Stimulated activated CD4-positive, alpha-beta T cell treated with anti-CD3 and anti-CD28 coated beads, Interleukin-2, amount 100 ng/mL, for 24 hours (primary cell): Measurements from ENCODE around the gene SMG1.
A peak's percentile ranks its signal among the peaks of the same experiment; 100 is the strongest.

Experiments used
- DNase-seq, 2 donors: peaks; one replicate each; pipeline ENCODE4 v3.0.0-alpha.2; 2020

The SMG1 gene

DNA sequence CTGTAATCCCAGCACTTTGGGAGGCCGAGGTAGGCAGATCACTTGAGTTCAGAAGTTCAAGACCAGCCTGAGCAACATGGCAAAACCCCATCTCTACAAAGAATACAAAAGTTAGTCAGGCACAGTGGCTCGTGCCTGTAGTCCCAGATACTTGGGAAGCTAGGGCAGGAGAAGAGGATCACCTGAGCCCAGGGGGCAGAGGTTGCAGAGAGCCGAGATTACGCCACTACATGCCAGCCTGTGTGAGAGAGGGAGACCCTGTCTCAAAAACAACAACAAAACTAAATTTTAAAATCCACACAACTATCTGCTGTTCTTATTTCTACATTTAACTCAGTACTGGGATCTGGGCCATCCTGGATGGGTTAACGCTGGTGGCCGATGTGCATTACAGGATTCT is 83.6 kb downstream of the SMG1 start:
- DNase-seq: no peak

DNA sequence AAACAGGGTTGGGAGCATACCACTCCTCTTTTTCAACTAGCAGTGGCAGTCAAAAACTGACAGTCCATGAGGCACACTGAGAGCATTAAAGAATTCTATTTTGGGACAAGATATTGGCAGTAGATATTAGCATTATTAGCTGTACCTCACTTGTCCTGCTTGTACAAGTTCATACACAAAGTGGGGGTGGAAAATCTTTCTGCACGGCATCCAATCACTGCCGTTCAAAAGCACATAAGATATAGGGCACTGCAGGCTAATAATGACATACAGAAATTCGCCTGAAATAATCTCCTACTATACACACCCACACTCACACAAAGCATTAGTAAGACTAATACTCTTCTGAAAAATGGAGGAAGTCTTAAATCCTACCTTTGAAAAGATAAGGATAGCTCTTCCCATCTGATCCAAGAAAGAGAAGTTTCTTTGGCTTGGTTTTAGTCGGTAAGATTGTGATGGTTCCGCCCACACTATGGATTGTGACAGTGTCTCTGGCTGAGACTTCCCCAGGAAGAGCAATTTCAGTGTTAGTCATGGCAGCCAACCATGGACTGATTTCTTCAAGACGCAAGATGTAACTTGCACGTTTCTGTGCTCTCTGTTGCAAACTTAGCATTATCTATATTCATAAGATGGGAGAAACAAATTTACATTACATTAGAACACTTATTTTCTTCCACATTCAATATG is 84.2 kb downstream of the SMG1 start:
- no peak for DNase-seq

- DNase-seq: no peak
Observed at GRCh38 chr16:18839555-18839954, 86.7 kb downstream of the SMG1 start.

GRCh38 chr16:18836702-18837101 is 89.5 kb downstream of the SMG1 start:
- no peak for DNase-seq

DNA sequence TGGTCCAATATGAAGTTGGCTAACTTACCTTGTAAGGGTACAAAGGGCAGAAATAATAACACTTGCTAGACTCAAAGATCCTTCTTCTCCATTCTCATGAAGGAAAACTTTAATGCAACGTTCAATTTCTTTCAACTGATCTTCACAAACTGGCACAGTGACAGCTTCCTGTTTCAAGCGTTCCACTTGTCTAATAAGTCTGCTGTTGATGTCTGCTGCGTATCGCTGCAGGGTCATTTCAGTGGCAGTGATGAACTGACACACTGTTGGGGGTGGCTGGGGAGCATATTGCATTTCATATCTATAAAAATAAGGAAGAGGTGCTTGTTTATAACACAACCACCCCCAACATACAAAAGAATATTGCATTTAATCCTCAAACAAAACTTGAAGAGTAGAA is 91.3 kb downstream of the SMG1 start:
- DNase-seq: no peak

DNA sequence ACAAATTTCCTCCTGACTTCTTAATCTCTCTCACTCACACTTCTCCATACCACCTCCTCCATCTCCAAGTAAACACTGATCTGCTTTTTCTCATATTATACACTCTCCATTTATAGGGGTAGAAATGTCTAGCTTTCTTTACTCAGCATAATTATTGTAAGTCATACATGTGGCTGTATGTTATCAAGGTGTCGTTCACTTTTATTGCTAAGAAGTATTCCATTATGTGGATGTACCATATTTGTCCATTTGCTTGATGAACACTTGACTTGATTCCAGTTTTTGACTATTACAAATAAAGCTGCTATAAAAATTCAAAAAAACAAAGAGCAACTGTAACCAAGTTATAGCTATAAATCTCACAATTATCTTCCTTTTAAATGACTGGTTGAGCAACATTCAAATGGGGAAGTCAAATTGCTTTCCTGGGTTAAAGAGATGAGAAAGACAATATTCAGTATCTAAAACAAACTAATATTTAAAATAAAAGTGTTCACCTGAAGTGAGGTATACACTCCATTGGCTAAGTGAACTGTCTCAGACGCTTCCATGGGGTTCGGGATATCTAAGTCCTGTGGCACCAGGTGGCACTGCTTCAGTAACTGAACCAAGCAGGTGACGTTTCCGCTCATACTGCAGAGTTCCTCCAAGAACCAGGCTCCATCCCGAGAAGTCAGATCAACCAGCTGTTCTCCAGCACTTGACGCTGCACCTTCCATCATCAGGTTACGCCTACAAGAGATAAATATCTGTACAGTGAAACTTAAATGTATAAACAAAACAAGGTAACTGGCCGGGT is 92.3 kb downstream of the SMG1 start:
- no peak for DNase-seq

GRCh38 chr16:18832613-18833012 is 93.6 kb downstream of the SMG1 start:
- no peak for DNase-seq

DNA sequence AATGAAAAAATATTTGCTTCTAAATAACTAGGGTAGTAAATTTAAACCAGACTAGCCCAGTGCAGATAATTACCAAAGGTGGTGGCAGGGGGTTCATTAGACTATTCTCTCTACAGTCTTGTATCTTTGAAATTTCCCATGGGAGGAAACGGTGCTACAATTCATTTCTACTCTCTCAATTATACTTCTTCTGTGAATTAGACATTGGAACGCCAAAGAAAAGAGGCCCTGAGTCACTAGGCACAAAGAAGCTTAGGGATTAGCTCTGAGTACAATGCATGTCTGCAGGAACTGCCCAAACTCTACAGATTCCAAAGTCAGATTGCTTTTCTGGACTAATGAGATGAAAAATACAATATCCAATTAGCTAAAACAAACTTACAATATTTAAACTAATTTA is 94.2 kb downstream of the SMG1 start:
- DNase-seq: no peak

GRCh38 chr16:18829251-18829650 is 97.0 kb downstream of the SMG1 start:
- no peak for DNase-seq

GRCh38 chr16:18827890-18828289 is 98.3 kb downstream of the SMG1 start:
- DNase-seq: no peak

GRCh38 chr16:18816286-18816685 is 109.9 kb downstream of the SMG1 start:
- no peak for DNase-seq

DNA sequence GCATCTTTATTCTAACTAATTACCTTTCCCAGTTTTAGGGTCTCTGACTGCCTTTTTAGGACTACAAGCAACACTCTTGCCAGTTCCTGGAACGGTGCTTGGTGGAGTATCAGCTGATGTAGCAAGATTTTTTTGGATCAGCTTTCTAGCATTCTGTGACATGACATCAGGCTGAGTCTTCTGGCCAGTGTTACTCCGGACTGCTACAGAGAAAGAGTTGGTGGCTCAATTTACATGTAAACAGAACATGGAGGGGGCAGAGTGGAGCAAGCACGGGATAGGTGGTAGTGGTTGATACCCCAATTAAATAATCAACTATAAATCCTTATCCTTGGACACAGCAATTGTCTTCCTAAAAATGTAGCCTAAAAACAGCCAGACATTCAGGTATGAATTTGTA is 114.3 kb downstream of the SMG1 start:
- DNase-seq: no peak

DNA sequence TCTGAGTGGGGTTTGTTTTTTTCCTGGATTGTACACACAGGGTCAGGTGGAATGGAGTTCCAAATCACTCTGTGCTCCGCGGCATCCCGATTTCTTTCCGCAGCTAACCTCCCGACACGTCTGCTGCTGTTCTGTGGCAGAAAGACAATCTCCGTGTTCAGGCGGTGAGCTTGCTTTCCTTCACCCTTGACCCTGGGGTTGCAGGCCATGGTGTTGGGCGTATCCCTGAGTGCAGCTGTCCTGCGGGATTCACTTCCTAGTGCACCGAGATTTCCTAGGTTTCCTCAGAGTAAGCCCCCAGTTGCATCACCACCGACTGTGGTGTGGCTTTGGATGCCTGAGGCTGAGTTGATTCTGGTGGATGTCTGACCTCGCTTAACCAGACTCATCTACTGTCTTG is 117.0 kb downstream of the SMG1 start:
- DNase-seq: no peak

- DNase-seq: no peak
Observed at GRCh38 chr16:18805257-18805773, 120.9 kb downstream of the SMG1 start.

- DNase-seq: no peak
Observed at GRCh38 chr16:18804540-18804939, 121.7 kb downstream of the SMG1 start.

DNA sequence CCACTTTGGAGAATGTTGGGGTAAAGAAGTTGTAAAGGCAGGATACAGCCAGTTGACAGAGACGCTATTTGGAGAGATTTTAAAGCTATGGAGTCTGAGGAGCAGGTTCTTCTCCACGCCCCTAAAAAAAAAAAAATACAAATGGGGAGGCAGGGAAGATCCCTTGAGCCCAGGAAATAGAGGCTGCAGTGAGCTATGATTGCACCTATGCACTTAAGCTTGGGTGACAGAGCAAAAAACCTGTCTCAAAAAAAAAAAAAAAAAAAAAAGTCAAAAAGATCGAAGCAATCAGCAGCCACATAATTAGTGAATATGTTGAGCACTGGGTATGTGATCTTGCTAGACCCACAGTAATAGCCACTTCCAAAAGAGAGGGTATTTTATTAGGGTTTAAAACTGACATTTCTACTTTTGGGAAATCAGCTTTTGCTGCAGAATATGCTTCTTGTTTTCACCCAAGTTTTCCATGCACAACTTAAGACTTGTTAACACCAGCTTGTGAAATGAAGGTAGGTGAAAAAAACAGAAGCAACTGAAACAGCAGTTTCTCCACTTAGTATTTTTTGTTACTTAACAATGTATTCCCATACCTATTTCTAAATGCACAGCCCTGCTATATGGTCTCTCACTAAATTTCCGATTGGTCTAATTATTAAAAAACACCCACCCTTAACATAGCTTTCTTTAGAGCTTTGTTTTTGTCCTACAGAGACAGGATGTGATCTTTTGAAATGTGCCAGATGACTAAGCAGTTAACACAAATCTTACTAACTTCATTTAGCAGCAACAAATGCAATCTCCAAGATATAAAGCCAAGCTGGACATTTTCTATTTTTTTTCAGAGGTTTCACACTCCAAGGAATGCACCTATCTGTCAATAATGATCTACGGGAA is 122.4 kb downstream of the SMG1 start:
- DNase-seq: no peak

DNA sequence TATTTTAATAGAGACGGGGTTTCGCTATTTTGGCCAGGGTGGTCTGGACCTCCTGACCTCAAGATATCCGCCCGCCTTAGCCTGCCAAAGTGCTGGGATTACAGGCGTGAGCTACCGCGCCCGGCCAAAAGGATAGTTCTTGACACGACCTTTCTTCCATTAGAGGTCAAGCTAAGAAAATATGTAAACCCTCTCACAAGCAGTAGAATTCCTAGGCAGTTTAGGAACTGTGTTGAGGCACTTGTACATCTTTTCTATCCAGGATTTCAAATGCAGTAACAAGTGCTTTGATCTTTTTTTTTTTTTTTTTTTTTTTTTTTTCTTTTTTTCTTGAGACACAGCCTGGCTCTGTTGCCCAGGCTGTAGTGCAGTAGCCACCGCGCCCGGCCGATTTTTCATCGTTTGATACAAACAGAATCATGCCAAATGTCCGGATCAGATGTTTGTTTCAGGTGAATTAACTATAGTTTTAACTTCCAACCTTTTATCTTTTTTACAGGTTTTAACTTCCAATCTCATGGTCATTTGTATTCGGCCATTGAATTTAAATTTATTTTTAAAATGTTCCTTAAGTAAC is 123.4 kb downstream of the SMG1 start:
- no peak for DNase-seq

DNA sequence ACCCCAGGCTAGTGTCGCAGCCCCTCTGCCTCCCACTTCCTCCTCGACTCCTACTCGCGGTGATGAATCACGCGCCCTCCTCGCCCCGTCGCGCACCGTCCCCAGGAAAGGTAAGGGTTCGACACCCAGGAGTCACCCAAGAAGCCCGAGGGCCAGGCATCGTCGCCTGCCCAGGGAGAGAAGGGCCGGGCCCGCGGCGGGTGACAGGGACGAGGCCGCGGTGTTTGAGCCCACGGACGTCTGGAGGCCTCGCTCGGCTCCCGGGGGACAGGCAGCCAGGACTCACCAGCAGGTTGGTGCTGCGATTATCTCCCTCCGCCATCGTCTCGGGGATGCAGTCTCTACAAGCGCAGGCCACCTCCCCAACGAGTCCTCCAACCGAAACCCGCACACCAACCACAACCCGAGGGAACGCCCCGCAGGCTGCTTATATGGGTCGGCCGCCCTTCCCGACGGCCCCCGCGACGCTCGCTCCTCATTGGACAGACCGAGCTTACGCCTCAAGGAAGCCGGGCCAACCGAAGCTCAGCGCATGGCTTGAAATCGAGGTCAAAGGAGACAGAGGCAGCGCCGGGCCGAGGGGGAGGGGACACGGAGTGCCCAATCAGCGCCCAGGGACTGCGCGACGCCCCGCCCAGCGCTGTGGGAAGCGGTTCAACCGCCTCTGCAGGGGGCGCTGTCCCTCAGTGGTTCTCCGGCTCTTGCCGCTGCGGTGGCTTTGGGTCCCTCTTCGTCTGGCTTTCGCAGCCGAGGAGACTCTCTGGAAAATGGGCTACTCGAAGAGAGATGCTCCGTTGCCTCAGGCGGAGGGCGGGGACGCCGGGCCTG is 124.8 kb downstream of the SMG1 start, which contains the start of gene ARL6IP1:
TSS of gene ARL6IP1 (minus strand) at position 405 of the 828 bp plus-strand sequence. CDS start at position 322, 83 bp downstream.
- peak; percentile 98 for DNase-seq

DNA sequence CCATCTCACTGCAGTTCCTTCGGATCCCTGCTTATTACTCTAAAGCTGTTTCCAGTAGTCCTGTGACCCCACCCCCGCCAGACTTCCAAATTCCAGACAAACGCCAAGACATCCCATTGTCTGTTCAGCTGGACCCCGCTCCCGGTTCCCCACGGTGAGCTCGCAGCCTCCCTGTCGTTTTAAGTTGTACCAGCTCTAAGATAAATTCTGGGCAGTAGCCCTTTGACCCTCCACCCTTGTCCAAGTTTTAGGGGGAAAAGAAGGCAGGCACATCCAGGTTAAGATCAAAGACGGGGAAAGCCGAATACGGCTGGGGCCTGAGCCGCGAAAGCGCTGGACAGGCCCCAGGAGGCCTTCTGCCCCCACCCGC is 125.4 kb downstream of the SMG1 start:
- no peak for DNase-seq

DNA sequence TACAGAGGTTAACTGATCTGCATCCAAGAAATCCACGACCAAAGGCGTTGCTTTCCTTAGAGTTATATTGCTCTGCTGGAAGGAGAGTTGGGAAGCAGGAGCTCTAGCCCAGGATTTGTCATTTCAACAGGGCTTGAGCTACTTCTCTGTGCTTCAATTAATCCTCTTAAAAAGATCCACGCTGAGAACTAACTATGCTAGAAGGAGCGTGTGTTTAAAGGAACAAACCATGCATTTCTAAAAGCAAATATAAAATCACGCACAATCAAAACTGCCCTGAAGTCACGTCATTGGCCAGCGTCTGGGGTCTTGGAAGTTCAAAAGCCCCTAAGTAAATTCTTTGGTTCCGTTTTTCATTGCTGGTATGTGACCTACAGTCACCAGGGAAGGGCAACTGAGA is 125.9 kb downstream of the SMG1 start:
- no peak for DNase-seq

GRCh38 chr16:18799500-18799899 is 126.7 kb downstream of the SMG1 start:
- DNase-seq: no peak

- no peak for DNase-seq
Observed at GRCh38 chr16:18797746-18798145, 128.5 kb downstream of the SMG1 start.
